K562 (cell line): ENCODE results near the gene ETV3. TPM values are rescaled to one million over a fixed set of nuclear protein-coding genes. Genes with fewer than 3 reads are reported as not detected.
A peak's percentile ranks its signal among the peaks of the same experiment; 100 is the strongest.

Source experiments
- ARNT ChIP-seq, 2 experiments: fragments of 450-650 bp; IDR thresholded peaks; 2 replicates each; pipeline ENCODE4 v1.6.1; 2016; ENCODE audit warnings: mild to moderate bottlenecking in 1 of 2
- ETV1 ChIP-seq: fragments of 450-650 bp; conservative IDR thresholded peaks from 2 replicates; pipeline ENCODE4 v1.6.1; 2016; ENCODE audit warnings: missing genetic modification characterization, control low read depth, low read depth, missing compliant biosample characterization
- ID3 ChIP-seq, 2 experiments: fragments of 250-450 bp in 1 of 2; fragments of 450-650 bp in 1 of 2; sonication (Bioruptor Pico) in 1 of 2; IDR thresholded peaks; 2 replicates each; pipeline versions ENCODE4 v1.6.1 to v1.8.0; 2016 to 2021; ENCODE audit warnings: mild to moderate bottlenecking in 2 of 2, moderate library complexity in 2 of 2, missing compliant biosample characterization in 1 of 2, missing genetic modification characterization in 1 of 2
- IRF1 ChIP-seq: sonication (generic); formaldehyde crosslinking; IDR thresholded peaks from 2 replicates; pipeline ENCODE4 v1.8.0; 2022; ENCODE audit warnings: missing genetic modification reagents, mild to moderate bottlenecking, borderline replicate concordance
- IRF2 ChIP-seq: sonication (generic); formaldehyde crosslinking; IDR thresholded peaks from 2 replicates; pipeline ENCODE4 v1.8.1; 2022; ENCODE audit warnings: mild to moderate bottlenecking, missing genetic modification reagents
- KLF10 ChIP-seq: fragments of 250-450 bp; sonication (Bioruptor Pico); IDR thresholded peaks from 2 replicates; pipeline ENCODE4 v1.6.1; 2021; ENCODE audit warnings: matching md5 sums
- MAX ChIP-seq: sonication (generic); formaldehyde crosslinking; IDR thresholded peaks from 2 replicates; pipeline ENCODE4 v1.9.0; 2022; ENCODE audit warnings: mild to moderate bottlenecking, missing genetic modification reagents
- RBM14 ChIP-seq: fragments of 200-400 bp; formaldehyde crosslinking; IDR thresholded peaks from 2 replicates; pipeline ENCODE4 v1.6.1; 2018; ENCODE audit warnings: low read depth, mild to moderate bottlenecking, low read length, moderate library complexity, borderline replicate concordance; ENCODE audit not compliant: insufficient read depth
- RBM17 ChIP-seq: fragments of 200-400 bp; formaldehyde crosslinking; IDR thresholded peaks from 2 replicates; pipeline ENCODE4 v1.6.1; 2017; ENCODE audit warnings: low read depth, mild to moderate bottlenecking, low read length, borderline replicate concordance
- RBM25 ChIP-seq: fragments of 200-400 bp; formaldehyde crosslinking; IDR thresholded peaks from 2 replicates; pipeline ENCODE4 v1.6.1; 2018; ENCODE audit warnings: low read length, low read depth, moderate library complexity; ENCODE audit not compliant: severe bottlenecking
- USF1 ChIP-seq: sonication (generic); formaldehyde crosslinking; IDR thresholded peaks from 2 replicates; pipeline ENCODE4 v1.9.0; 2022; ENCODE audit warnings: mild to moderate bottlenecking, missing genetic modification reagents
- XRCC3 ChIP-seq: fragments of 450-650 bp; IDR thresholded peaks from 2 replicates; pipeline ENCODE4 v1.6.1; 2017; ENCODE audit warnings: mild to moderate bottlenecking, moderate library complexity
- XRCC5 ChIP-seq: fragments of 200-400 bp; formaldehyde crosslinking; IDR thresholded peaks from 2 replicates; pipeline ENCODE4 v1.6.1; 2017; ENCODE audit warnings: low read depth, mild to moderate bottlenecking, low read length
- ZBTB43 ChIP-seq: sonication (generic); formaldehyde crosslinking; IDR thresholded peaks from 2 replicates; pipeline ENCODE4 v1.8.0; 2023; ENCODE audit warnings: mild to moderate bottlenecking, missing genetic modification reagents
- ZNF239 ChIP-seq: fragments of 250-450 bp; sonication (Bioruptor Pico); IDR thresholded peaks from 2 replicates; pipeline ENCODE4 v1.4.0; 2020; ENCODE audit warnings: mild to moderate bottlenecking
- ZNF280A ChIP-seq: fragments of 450-650 bp; IDR thresholded peaks from 2 replicates; pipeline ENCODE4 v1.6.1; 2018; ENCODE audit warnings: mild to moderate bottlenecking, low read depth; ENCODE audit not compliant: partially characterized antibody
- ZNF311 ChIP-seq: fragments of 250-450 bp; sonication (Bioruptor Pico); IDR thresholded peaks from 2 replicates; pipeline ENCODE4 v1.4.0; 2020; ENCODE audit warnings: mild to moderate bottlenecking, moderate library complexity
- ZNF316 ChIP-seq: fragments of 450-650 bp; IDR thresholded peaks from 2 replicates; pipeline ENCODE4 v1.6.1; 2016
- ZNF354B ChIP-seq: fragments of 250-450 bp; sonication (Bioruptor Pico); IDR thresholded peaks from 2 replicates; pipeline ENCODE4 v1.4.0; 2020
- ZNF398 ChIP-seq: fragments of 250-450 bp; sonication (Bioruptor Pico); IDR thresholded peaks from 2 replicates; pipeline ENCODE4 v1.8.0; 2021; ENCODE audit warnings: moderate library complexity, mild to moderate bottlenecking, inconsistent platforms
- ZNF778 ChIP-seq: fragments of 450-650 bp; formaldehyde crosslinking; IDR thresholded peaks from 2 replicates; pipeline ENCODE4 v1.4.0; 2020; ENCODE audit warnings: mild to moderate bottlenecking, moderate library complexity
- polyA plus RNA-seq, 8 experiments: library from polyadenylated mRNA; depleted of rRNA in 4 of 8; stranded (reverse) in 5 of 8; unstranded in 3 of 8; fragments of >200 nt; fragmentation: Nextera tagmentation in 2 of 8; fragmentation: Illumina TruSeq in 1 of 8; extraction: Ambion mirVana in 2 of 8; extraction: Trizol in 1 of 8; gene quantifications; 2 replicates each; pipeline versions ENCODE4 v1.2.1 to v1.2.3, GENCODE V29; 2011 to 2014; ENCODE audit warnings: inconsistent platforms in 1 of 8, missing spikeins in 1 of 8
- total RNA-seq, 7 experiments: library from RNA; depleted of rRNA in 6 of 7; stranded (reverse); fragments of >200 nt in 6 of 7; fragmentation: Illumina TruSeq in 2 of 7; extraction: Trizol in 2 of 7; gene quantifications; 2 replicates each; pipeline versions ENCODE4 v1.2.1 to v1.2.3, GENCODE V29; 2011 to 2021; ENCODE audit warnings: low replicate concordance in 1 of 7

ETV3 gene
- total and polyA plus RNA-seq, 9 of the 15 experiments (the other 6 are each of a cell fraction or from before 2014, with no cell fraction given): 3.1 to 16.0 (median 9.0) TPM

GRCh38 chr1:157156058-157156541 is 17.9 kb upstream of the ETV3 start (continued):
- TF ChIP-seq ZNF398 (CRISPR knock-in tag): no peak
- TF ChIP-seq USF1 (CRISPR knock-in tag): peak; percentile 50; the same call in 1 of the 2 replicates
- TF ChIP-seq ZNF280A: no peak
- no peak for TF ChIP-seq ZNF354B (CRISPR knock-in tag)
- no peak for TF ChIP-seq RBM14
- TF ChIP-seq MAX (CRISPR knock-in tag): peak; percentile 29; the same call in 1 of the 2 replicates
- TF ChIP-seq ZNF311: no peak
- TF ChIP-seq ZBTB43 (CRISPR knock-in tag): no peak
- no peak for TF ChIP-seq ZNF778 (CRISPR knock-in tag)
- TF ChIP-seq ZNF316: no peak
- no peak for TF ChIP-seq IRF1 (CRISPR knock-in tag)
- TF ChIP-seq RBM17: no peak
- TF ChIP-seq XRCC5: no peak
- no peak for TF ChIP-seq ID3 (CRISPR knock-in tag; IDR thresholded peaks at IDR 0.05)
- no peak for TF ChIP-seq ID3 (tag; IDR thresholded peaks at IDR 0.05)
- no peak for TF ChIP-seq ZNF239
- no peak for TF ChIP-seq XRCC3
- TF ChIP-seq ETV1 (tag): no peak
- no peak for TF ChIP-seq ARNT (IDR thresholded peaks at IDR 0.05)
- TF ChIP-seq IRF2 (CRISPR knock-in tag): no peak
- no peak for TF ChIP-seq KLF10
- no peak for TF ChIP-seq RBM25
